BJ (cell line): ENCODE data around the gene CHCHD2. TPM values are rescaled to one million over a fixed set of nuclear protein-coding genes. Genes with fewer than 3 reads are reported as not detected.
"Not testable (repeated sequence)": the region's sequence is repeated elsewhere in the genome, so short reads cannot be mapped to it uniquely, and the experiment has no call there.

ENCODE experiments used
- CTCF ChIA-PET: fragments of 350-600 bp; formaldehyde crosslinking; extraction: SDS; loops from one replicate; lab custom pipeline; 2021; ENCODE audit warnings: antibody characterized with exemption, inconsistent platforms; lab: Yijun Ruan, JAX
- POLR2A ChIA-PET: fragments of 300-600 bp; sonication (Branson Sonifier 250); formaldehyde crosslinking; extraction: SDS; loops from one replicate; lab custom pipeline; 2021; ENCODE audit warnings: antibody characterized with exemption; lab: Charles Lee
- DNase-seq: peaks from one replicate; pipeline ENCODE4 v3.0.0-alpha.2; 2011; ENCODE audit warnings: low read depth
- H3K27me3 ChIP-seq: 2 replicates; pipeline ENCODE4 v1.6.0; 2011; ENCODE audit warnings: low read length; ENCODE audit not compliant: control insufficient read depth, insufficient read depth
- H3K36me3 ChIP-seq: 2 replicates; pipeline ENCODE4 v1.5.1; 2011; ENCODE audit warnings: low read length; ENCODE audit not compliant: control insufficient read depth, insufficient read depth
- H3K4me3 ChIP-seq: 2 replicates; pipeline ENCODE4 v1.5.1; 2011; ENCODE audit warnings: low read depth, mild to moderate bottlenecking, control low read depth, low read length
- CTCF ChIP-seq: IDR thresholded peaks from 2 replicates; pipeline ENCODE4 v1.5.1; 2011; ENCODE audit warnings: low read depth, mild to moderate bottlenecking, control low read depth, inconsistent platforms, low read length, moderate library complexity; ENCODE audit not compliant: insufficient read depth
- polyA plus RNA-seq: library from polyadenylated mRNA; depleted of rRNA; stranded (reverse); fragments of >200 nt; gene quantifications from 2 replicates; pipeline ENCODE4 v1.2.3, GENCODE V29; 2011

Gene CHCHD2
- polyA plus RNA-seq, 1 experiment: 342 TPM

DNA sequence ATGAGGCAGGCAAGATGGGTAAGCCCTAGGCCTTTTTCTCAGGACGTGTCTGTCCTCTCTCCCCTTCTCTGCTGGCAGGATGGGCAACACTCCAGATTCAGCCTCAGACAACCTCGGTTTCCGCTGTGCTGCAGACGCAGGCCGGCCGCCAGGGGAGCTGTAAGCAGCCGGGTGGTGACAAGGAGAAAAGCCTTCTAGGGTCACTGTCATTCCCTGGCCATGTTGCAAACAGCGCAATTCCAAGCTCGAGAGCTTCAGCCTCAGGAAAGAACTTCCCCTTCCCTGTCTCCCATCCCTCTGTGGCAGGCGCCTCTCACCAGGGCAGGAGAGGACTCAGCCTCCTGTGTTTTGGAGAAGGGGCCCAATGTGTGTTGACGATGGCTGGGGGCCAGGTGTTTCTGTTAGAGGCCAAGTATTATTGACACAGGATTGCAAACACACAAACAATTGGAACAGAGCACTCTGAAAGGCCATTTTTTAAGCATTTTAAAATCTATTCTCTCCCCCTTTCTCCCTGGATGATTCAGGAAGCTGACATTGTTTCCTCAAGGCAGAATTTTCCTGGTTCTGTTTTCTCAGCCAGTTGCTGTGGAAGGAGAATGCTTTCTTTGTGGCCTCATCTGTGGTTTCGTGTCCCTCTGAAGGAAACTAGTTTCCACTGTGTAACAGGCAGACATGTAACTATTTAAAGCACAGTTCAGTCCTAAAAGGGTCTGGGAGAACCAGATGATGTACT is 26.7 kb downstream of the CHCHD2 start:
- peaks cover 14% of the 10 kb centered on the region for H3K36me3 ChIP-seq
- POLR2A ChIA-PET: interaction anchor here (0.9 kb wide), 1 partner anchor 27 kb away, joined by 3 read pairs; the partner anchor contains the start of gene CHCHD2
- peak; percentile 96 for TF ChIP-seq CTCF

DNA sequence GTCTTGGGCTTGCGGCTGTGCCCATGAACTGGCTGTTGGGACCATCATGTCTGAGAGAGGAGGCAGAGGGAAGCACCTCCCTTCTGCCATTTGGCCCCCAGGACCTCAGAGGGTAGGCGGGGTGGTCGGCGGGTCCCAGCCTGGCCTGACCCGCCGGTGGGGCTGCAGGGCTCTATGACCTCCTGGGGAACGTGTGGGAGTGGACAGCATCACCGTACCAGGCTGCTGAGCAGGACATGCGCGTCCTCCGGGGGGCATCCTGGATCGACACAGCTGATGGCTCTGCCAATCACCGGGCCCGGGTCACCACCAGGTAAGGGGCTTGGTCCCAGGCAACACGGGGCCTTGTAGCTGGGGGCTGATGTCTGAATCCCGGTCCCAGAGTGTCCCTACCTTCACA is 28.1 kb downstream of the CHCHD2 start:
- no peak for TF ChIP-seq CTCF
- no peak for DNase-seq
- ChIA-PET CTCF (interaction anchor here (0.8 to 2.8 kb wide), 7 partner anchors 13 to 113 kb away, joined by 3 to 24 read pairs (median 5); partner anchors contain the start of genes CCT6A, NIPSNAP2, PHKG1 and PSPH), POLR2A (no interaction called here)
- Histone ChIP-seq H3K27me3 (no peaks in the 10 kb centered on the region), H3K36me3 (peaks cover 12% of the 10 kb centered on the region), H3K4me3 (no peak overlapping the region)

More for the DNA sequence above, 26.7 kb downstream of the CHCHD2 start:
- DNase-seq: peak; percentile 47
- no peaks in the 10 kb centered on the region for H3K27me3 ChIP-seq
- H3K4me3 ChIP-seq: no peak overlapping the region
- CTCF ChIA-PET: interaction anchor here (0.5 to 2.8 kb wide), 15 partner anchors 8 to 1014 kb away, joined by 3 to 24 read pairs (median 4); partner anchors contain the start of genes CCT6A, PHKG1, PSPH and SUMF2

DNA sequence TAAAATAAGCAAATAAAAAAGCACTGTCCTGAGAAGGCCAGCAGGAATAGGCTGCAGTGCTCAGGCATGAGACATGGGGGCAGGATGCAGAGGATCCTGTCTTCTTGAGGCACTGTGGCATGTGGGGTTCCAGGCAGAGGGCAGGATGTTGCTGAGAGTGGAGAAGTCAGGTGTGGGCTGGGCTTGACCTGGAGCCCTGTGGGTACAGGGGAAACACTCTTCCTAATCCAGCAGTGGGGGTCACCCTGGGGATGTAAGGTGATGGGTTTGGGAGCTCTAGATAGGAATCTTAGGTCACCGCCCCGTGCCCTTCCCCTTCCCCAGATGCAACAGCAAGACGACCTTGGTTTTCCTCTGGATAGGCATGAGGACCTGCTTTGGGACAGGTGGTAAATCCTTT is 28.6 kb downstream of the CHCHD2 start:
- Histone ChIP-seq H3K4me3 (no peak overlapping the region), H3K36me3 (peaks cover 16% of the 10 kb centered on the region), H3K27me3 (no peaks in the 10 kb centered on the region)
- no peak for TF ChIP-seq CTCF
- CTCF ChIA-PET: interaction anchor here (0.8 to 2.8 kb wide), 5 partner anchors 15 to 113 kb away, joined by 3 to 24 read pairs (median 4); partner anchors contain the start of genes NIPSNAP2 and PHKG1
- POLR2A ChIA-PET: no interaction called here
- DNase-seq: no peak

DNA sequence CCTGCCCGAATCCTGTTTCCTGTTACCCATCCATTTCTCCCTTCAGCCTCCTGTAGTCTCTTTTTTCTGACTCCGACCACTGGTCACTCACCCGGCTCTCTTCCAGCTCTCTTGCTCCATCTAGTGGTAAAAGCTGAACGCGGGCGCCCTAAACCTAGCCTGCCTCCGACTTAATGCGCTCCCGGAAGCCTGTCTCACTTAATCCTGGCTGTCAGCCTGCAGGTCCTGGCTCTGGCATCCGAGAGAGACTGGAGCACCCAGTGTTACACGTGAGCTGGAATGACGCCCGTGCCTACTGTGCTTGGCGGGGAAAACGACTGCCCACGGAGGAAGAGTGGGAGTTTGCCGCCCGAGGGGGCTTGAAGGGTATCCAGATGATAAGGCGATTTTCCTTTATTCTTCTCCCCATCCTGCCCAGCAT is 31.9 kb downstream of the CHCHD2 start:
- Histone ChIP-seq H3K27me3 (no peaks in the 10 kb centered on the region), H3K4me3 (no peak overlapping the region), H3K36me3 (peaks cover 10% of the 10 kb centered on the region)
- peak; percentile 96 for TF ChIP-seq CTCF
- ChIA-PET POLR2A (no interaction called here), CTCF (interaction anchor here (0.6 to 6.1 kb wide), 21 partner anchors 9 to 438 kb away, joined by 3 to 64 read pairs (median 4); partner anchors contain the start of genes CCT6A, PHKG1, PSPH and SUMF2)
- no peak for DNase-seq

- H3K4me3 ChIP-seq, DNase-seq, POLR2A ChIA-PET, H3K36me3 ChIP-seq, H3K27me3 ChIP-seq: not testable (repeated sequence)
- CTCF ChIA-PET: interaction anchor here (1.2 to 1.4 kb wide), 2 partner anchors 27 to 101 kb away, joined by 4 read pairs; partner anchors contain the start of gene PHKG1
Observed at GRCh38 chr7:56066376-56066775, 39.9 kb downstream of the CHCHD2 start.
